OCI-LY7 (cell line): ENCODE data around the gene SATB2. TPM values are rescaled to one million over a fixed set of nuclear protein-coding genes. Genes with fewer than 3 reads are reported as not detected.

Experiments
- BruUV-seq: library from RNA; stranded (reverse); fragments of 400-500 nt; replicated peaks from 2 replicates; lab custom pipeline; 2021; lab: Mats Ljungman, UMichigan
- CTCF ChIA-PET: fragments of 300-600 bp; sonication (Branson Sonifier 250); formaldehyde crosslinking; loops from one replicate; lab custom pipeline; 2022; ENCODE audit warnings: antibody characterized with exemption; ENCODE audit not compliant: unreplicated experiment; lab: Charles Lee
- POLR2A ChIA-PET: fragments of 300-600 bp; sonication (Branson Sonifier 250); formaldehyde crosslinking; loops from one replicate; lab custom pipeline; 2022; ENCODE audit warnings: antibody characterized with exemption; lab: Charles Lee
- DNase-seq: peaks from one replicate; pipeline ENCODE4 v3.0.0-alpha.2; 2015; ENCODE audit warnings: low spot score
- H2AFZ ChIP-seq: fragments of 200-600 bp; sonication (generic), shearing (Covaris generic); 2 replicates; pipeline ENCODE4 v1.6.1; 2014; ENCODE audit warnings: mild to moderate bottlenecking, antibody characterized with exemption, low read length, moderate library complexity
- H3K27ac ChIP-seq: fragments of 200-600 bp; sonication (generic); 2 replicates; pipeline ENCODE4 v1.5.1; 2014; ENCODE audit warnings: mixed run types, low read depth, mild to moderate bottlenecking, moderate library complexity, low read length, inconsistent platforms; ENCODE audit not compliant: poor library complexity, severe bottlenecking
- H3K36me3 ChIP-seq: fragments of 200-600 bp; sonication (generic); 2 replicates; pipeline ENCODE4 v1.6.1; 2014; ENCODE audit warnings: mild to moderate bottlenecking, antibody characterized with exemption, low read length, moderate library complexity, mixed read lengths; ENCODE audit not compliant: insufficient read depth
- H3K4me1 ChIP-seq: fragments of 200-600 bp; sonication (generic); 2 replicates; pipeline ENCODE4 v1.5.1; 2014; ENCODE audit warnings: mild to moderate bottlenecking, low read length; ENCODE audit not compliant: insufficient read depth, poor library complexity, severe bottlenecking
- H3K4me2 ChIP-seq: fragments of 200-600 bp; sonication (generic); 2 replicates; pipeline ENCODE4 v1.6.1; 2014; ENCODE audit warnings: mild to moderate bottlenecking, low read length
- H3K4me3 ChIP-seq: fragments of 200-600 bp; sonication (generic); 2 replicates; pipeline ENCODE4 v1.5.1; 2014; ENCODE audit warnings: mild to moderate bottlenecking, low read depth, low read length; ENCODE audit not compliant: poor library complexity, severe bottlenecking
- H3K79me2 ChIP-seq: fragments of 200-600 bp; sonication (generic); 2 replicates; pipeline ENCODE4 v1.6.1; 2016; ENCODE audit warnings: low read depth, mild to moderate bottlenecking, low read length, moderate library complexity, mixed read lengths; ENCODE audit not compliant: insufficient read depth
- H3K9me2 ChIP-seq: fragments of 200-600 bp; sonication (generic); 2 replicates; pipeline ENCODE4 v1.6.1; 2016; ENCODE audit warnings: mild to moderate bottlenecking, low read length, mixed read lengths; ENCODE audit not compliant: insufficient read depth
- H3K9me3 ChIP-seq: fragments of 200-600 bp; sonication (generic); 2 replicates; pipeline ENCODE4 v1.6.1; 2014; ENCODE audit warnings: mild to moderate bottlenecking, mixed run types, low read length, mixed read lengths
- H4K20me1 ChIP-seq: fragments of 200-600 bp; sonication (generic); 2 replicates; pipeline ENCODE4 v1.6.1; 2014; ENCODE audit warnings: mild to moderate bottlenecking, antibody characterized with exemption, low read length, moderate library complexity, mixed read lengths; ENCODE audit not compliant: insufficient read depth
- EZH2phosphoT487 ChIP-seq: fragments of 200-600 bp; sonication (generic); IDR thresholded peaks from 2 replicates; pipeline ENCODE4 v1.6.1; 2018; ENCODE audit warnings: low read depth, borderline replicate concordance, mild to moderate bottlenecking, mixed run types, antibody characterized with exemption, low read length, moderate library complexity, mixed read lengths
- intact Hi-C: fragments of 100-400 bp; cut with micrococcal nuclease; formaldehyde crosslinking; loops from one replicate; pipeline ENCODE4 v1.10.0; 2022; ENCODE audit not compliant: unreplicated experiment
- total RNA-seq, 2 experiments: library from RNA; depleted of rRNA in 1 of 2; stranded (reverse); fragments of >200 nt in 1 of 2; shearing (Covaris generic) in 1 of 2; gene quantifications; 2 replicates each; pipeline ENCODE4 v1.2.3, GENCODE V29; 2014 to 2022
- TF ChIP-seq, protein P1 (sequence below): fragments of 200-600 bp; sonication (generic); conservative IDR thresholded peaks from 2 replicates; pipeline ENCODE4 v1.5.1; 2014; ENCODE audit warnings: mild to moderate bottlenecking, antibody characterized with exemption, low read length, moderate library complexity, mixed read lengths

SATB2 gene
- total RNA-seq, 2 experiments from 2014 or later = 15.9 to 30.7 TPM

DNA sequence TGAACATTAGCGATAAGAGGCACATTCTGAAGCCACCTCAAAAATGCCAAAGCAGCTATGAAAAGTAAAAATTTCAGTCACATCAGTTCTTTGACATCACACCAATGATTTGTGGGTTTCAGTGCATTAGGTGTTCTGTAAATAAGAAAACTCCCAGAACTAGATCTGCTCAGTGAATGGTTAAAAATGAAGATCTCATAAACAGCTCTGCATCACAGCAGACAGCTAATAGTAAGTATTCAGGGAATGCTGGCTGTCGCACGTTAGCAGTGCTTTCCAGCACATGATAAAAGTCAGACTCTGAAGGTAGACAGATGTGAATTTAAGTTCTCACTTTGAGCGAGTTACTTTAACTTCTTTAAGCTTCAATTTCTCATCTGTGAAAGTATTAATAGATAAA lies 154.9 kb downstream of the SATB2 start:
- intact Hi-C loops = no loop called here
- H3K9me3 ChIP-seq = peaks cover 17% of the 10 kb centered on the region
- peaks cover 100% of the 10 kb centered on the region for H3K36me3 ChIP-seq
- BruUV-seq = no TSS peak
- H3K9me2 ChIP-seq = no peaks in the 10 kb centered on the region
- no peak overlapping the region for H3K27ac ChIP-seq
- H3K79me2 ChIP-seq = peaks cover 21% of the 10 kb centered on the region; the same call in 1 of the 2 replicates
- DNase-seq = no peak
- POLR2A ChIA-PET = interaction anchor here (0.6 kb wide), 1 partner anchor 25 kb away, joined by 3 read pairs; no protein-coding TSS in a partner anchor
- no peak overlapping the region for H3K4me3 ChIP-seq
- CTCF ChIA-PET = no interaction called here
- TF ChIP-seq, protein P1, sequence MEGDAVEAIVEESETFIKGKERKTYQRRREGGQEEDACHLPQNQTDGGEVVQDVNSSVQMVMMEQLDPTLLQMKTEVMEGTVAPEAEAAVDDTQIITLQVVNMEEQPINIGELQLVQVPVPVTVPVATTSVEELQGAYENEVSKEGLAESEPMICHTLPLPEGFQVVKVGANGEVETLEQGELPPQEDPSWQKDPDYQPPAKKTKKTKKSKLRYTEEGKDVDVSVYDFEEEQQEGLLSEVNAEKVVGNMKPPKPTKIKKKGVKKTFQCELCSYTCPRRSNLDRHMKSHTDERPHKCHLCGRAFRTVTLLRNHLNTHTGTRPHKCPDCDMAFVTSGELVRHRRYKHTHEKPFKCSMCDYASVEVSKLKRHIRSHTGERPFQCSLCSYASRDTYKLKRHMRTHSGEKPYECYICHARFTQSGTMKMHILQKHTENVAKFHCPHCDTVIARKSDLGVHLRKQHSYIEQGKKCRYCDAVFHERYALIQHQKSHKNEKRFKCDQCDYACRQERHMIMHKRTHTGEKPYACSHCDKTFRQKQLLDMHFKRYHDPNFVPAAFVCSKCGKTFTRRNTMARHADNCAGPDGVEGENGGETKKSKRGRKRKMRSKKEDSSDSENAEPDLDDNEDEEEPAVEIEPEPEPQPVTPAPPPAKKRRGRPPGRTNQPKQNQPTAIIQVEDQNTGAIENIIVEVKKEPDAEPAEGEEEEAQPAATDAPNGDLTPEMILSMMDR = no peak
- TF ChIP-seq EZH2phosphoT487 = no peak
- H4K20me1 ChIP-seq = no peaks in the 10 kb centered on the region
- H2AFZ ChIP-seq = no peak overlapping the region
- peaks cover 55% of the 10 kb centered on the region for H3K4me1 ChIP-seq
- no peak overlapping the region for H3K4me2 ChIP-seq

DNA sequence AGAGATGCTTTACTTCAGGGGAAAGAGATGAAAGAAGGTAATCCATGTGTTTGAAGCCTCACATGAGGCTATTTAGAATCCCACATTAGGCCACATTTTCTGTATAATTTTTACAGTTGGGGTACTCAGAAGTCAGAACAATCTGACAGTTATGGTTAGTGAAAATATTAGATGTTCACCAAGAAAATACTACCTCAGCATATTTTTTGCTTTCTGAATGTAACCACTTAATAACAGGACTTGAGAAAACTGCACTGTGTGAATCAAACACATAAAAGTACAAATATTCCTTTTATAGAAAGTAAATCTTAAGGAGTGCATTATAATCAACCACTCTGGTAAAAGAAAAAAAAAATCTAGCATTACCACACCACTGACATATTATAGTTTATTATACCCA lies 169.3 kb downstream of the SATB2 start:
- TF ChIP-seq, protein P1 = no peak
- TF ChIP-seq EZH2phosphoT487 = no peak
- H4K20me1 ChIP-seq = no peaks in the 10 kb centered on the region
- peaks cover 96% of the 10 kb centered on the region for H3K36me3 ChIP-seq
- no TSS peak for BruUV-seq
- ChIA-PET CTCF (no interaction called here), POLR2A (interaction anchor here (1.3 kb wide), 1 partner anchor 18 kb away, joined by 3 read pairs; no protein-coding TSS in a partner anchor)
- H3K4me2 ChIP-seq = no peak overlapping the region
- no peak overlapping the region for H3K4me3 ChIP-seq
- H3K4me1 ChIP-seq = peaks cover 14% of the 10 kb centered on the region
- no peaks in the 10 kb centered on the region for H3K9me2 ChIP-seq
- H3K79me2 ChIP-seq = no peaks in the 10 kb centered on the region; the same call in 1 of the 2 replicates
- intact Hi-C loops = no loop called here
- no peak overlapping the region for H3K27ac ChIP-seq
- H2AFZ ChIP-seq = no peak overlapping the region
- peaks cover 46% of the 10 kb centered on the region for H3K9me3 ChIP-seq
- DNase-seq = no peak

DNA sequence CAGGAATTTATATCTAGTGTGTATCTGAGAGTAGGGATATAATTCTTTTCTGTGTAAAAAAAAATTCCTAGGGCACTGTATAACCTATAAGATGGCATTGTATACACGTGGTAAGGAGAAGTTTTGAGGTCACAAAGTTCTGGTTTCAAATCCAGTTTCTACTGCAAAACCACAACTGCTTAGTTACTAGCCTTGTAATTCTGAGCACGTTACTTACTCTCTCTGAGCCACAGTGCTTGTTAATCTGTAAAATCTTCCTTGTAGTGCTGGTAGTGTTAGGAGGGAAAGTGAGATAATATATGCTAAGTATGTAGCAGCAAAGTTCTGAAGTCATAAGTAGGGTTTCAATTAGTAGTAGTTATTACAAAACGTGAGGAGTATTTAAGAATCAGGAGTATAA lies 175.4 kb downstream of the SATB2 start:
- Histone ChIP-seq H3K79me2 (no peaks in the 10 kb centered on the region; the same call in 1 of the 2 replicates), H3K9me2 (no peaks in the 10 kb centered on the region), H3K36me3 (peaks cover 99% of the 10 kb centered on the region), H2AFZ (no peak overlapping the region), H4K20me1 (no peaks in the 10 kb centered on the region), H3K9me3 (peaks cover 57% of the 10 kb centered on the region), H3K4me1 (no peaks in the 10 kb centered on the region), H3K4me2 (no peak overlapping the region), H3K27ac (no peak overlapping the region), H3K4me3 (no peak overlapping the region)
- intact Hi-C loops = no loop called here
- no TSS peak for BruUV-seq
- ChIA-PET POLR2A (no interaction called here), CTCF (no interaction called here)
- DNase-seq = no peak
- TF ChIP-seq, protein P1 = no peak
